Adipocyte (in vitro differentiated cells): ENCODE measurements around the gene AP2A1.
A peak's percentile ranks its signal among the peaks of the same experiment; 100 is the strongest.

Experiments used
- DNase-seq: peaks from one replicate; pipeline ENCODE4 v3.0.0-alpha.2; 2015; ENCODE audit warnings: low read depth
- H3K27me3 ChIP-seq: replicated peaks from 2 replicates; pipeline ENCODE4 v1.7.0; 2013; ENCODE audit warnings: mild to moderate bottlenecking, low read length, moderate library complexity; ENCODE audit not compliant: control insufficient read depth, insufficient read depth
- H3K36me3 ChIP-seq: 2 replicates; pipeline ENCODE4 v1.7.0; 2013; ENCODE audit warnings: low read length, mild to moderate bottlenecking, moderate library complexity; ENCODE audit not compliant: control insufficient read depth, insufficient read depth, severe bottlenecking
- H3K4me1 ChIP-seq: 2 replicates; pipeline ENCODE4 v1.7.0; 2013; ENCODE audit warnings: mild to moderate bottlenecking, low read length, moderate library complexity; ENCODE audit not compliant: control insufficient read depth, insufficient read depth
- H3K4me3 ChIP-seq: 2 replicates; pipeline ENCODE4 v1.7.0; 2013; ENCODE audit warnings: mild to moderate bottlenecking, low read length, moderate library complexity
- H3K9ac ChIP-seq: 2 replicates; pipeline ENCODE4 v1.7.0; 2013; ENCODE audit warnings: mild to moderate bottlenecking, low read length, moderate library complexity
- H3K9me3 ChIP-seq: 2 replicates; pipeline ENCODE4 v1.7.0; 2013; ENCODE audit warnings: mild to moderate bottlenecking, low read length, moderate library complexity; ENCODE audit not compliant: control insufficient read depth

AP2A1 gene

DNA sequence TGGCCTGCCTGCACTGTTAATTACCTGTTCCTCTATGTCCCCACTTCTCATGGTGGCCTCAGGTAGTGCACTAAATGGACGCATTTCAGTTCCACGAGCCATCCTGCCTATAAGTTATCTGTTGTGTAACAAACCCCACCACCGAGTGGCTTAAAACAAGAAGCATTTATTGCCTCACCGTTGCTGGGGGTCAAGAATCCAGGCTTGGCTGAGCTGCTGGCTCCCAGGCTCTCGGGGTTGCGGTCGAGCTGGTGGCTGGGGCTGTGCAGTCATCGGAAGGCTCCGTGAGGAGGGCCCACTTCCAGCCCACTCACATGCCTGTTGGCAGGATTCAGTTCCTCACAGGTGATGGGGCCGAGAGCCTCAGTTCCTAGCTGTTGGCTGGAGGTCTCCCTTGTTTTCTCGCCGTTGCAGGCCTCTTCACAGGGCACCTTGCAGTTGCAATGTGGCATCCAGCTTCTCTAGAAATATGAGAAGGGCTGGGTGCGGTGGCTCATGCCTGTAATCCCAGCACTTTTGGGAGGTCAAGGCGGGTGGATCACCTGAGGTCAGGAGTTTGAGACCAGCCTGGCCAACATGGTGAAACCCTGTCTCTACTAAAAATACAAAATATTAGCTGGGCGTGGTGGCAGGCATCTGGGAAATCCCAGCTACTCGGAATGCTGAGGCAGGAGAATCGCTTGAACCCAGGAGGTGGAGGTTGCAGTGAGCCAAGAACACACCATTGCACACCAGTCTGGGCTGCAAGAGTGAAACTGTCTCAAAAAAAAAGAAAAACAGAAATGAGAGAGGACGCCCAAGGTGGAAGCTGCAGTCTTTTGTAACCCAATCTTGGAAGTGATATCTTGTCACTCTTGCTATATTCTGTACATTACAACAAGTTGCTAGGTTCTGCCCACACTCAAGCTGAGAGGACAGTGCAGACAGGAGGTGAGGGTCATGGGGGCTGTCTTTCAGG is 77.6 kb downstream of the AP2A1 start:
- Histone ChIP-seq H3K36me3 (peaks cover 15% of the 10 kb centered on the region), H3K27me3 (no peaks in the 10 kb centered on the region), H3K4me1 (peaks cover 7% of the 10 kb centered on the region), H3K9ac (no peak overlapping the region), H3K9me3 (no peaks in the 10 kb centered on the region), H3K4me3 (no peak overlapping the region)
- DNase-seq, result no peak

DNA sequence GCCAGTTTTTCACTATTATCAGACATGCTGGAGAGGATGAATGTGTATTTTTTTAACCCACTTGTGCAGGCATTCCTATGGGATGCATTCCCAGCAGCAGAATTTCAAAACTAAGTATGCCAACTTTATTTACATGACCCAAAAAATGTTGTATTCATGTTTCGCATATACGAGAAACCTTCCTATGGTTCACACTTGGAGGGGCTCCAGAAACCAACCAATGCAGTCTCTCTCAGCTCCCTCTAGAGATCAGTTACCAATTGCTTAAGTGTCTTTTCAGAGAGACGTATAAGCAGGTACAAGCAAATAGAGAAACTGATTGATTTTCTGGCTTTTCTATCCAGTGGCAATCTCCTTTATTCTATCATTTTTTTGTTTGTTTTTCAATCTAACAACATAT is 78.6 kb downstream of the AP2A1 start:
- H3K9ac ChIP-seq, result no peak overlapping the region
- DNase-seq, result no peak
- no peaks in the 10 kb centered on the region for H3K9me3 ChIP-seq
- H3K27me3 ChIP-seq, result no peaks in the 10 kb centered on the region
- H3K36me3 ChIP-seq, result peaks cover 8% of the 10 kb centered on the region
- no peak overlapping the region for H3K4me3 ChIP-seq
- peaks cover 12% of the 10 kb centered on the region for H3K4me1 ChIP-seq

DNA sequence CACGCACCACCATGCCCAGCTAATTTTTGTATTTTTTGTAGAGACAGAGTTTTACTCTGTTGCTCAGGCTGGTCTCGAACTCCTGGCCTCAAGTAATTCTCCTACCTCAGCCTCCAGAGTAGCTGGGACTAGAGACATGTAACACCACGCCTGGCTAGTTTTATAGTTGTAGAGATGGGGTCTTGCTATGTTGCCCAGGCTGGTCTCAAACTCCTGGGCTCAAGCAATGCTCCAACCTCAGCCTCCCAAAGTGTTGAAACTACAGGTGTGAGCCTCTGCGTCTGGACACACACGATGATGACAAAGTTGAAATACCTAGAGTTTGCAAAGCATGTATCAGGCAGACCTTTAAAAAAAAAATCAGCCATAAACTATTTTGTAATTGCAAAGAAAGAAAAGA is 79.6 kb downstream of the AP2A1 start:
- H3K36me3 ChIP-seq, result no peaks in the 10 kb centered on the region

DNA sequence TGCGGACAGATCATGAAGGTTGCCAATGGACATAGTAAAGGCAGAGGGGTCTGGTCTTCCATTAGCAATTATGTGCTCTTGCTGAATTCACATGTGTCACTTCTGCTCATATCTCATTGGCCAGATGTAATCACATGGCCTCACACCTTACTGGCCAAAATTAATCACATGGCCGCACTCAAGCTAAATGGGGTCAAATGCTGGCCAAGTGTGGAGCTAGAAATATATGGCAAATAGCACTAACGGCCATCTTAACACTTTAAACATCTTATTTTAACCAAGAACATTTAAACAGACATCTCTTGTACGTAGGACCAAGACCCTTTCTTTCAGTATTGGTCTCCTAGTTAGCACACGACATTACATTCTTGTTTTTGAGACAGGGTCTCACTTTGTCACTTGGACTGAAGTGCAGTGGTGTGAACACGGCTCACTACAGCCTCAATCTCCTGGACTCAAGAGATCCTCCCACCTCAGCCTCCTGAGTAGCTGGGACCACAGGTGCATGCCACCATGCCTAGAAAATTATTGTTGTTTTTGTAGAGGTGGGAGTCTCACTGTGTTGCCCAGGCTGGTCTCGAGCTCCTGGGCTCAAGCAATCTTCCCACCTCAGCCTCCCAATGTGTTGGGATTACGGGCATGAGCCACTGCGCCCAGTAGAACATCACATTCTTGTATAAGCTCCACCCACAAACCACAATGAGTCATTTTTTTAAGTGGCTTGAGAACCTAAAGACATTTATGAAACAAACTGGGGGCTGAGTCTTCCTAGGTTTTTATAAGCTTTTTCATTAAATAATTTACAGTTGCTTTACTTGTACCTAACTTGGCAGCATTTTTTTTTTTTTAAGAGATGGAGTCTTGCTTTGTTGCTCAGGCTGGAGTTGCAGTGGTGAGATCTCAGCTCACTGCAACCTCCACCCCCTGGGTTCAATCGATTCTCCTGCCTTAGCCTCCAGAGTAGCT is 81.2 kb downstream of the AP2A1 start:
- H3K9ac ChIP-seq, result no peak overlapping the region
- DNase-seq, result peak; percentile 68
- no peak overlapping the region for H3K4me3 ChIP-seq
- H3K36me3 ChIP-seq, result no peaks in the 10 kb centered on the region
- H3K27me3 ChIP-seq, result no peaks in the 10 kb centered on the region
- H3K4me1 ChIP-seq, result peaks cover 23% of the 10 kb centered on the region
- no peaks in the 10 kb centered on the region for H3K9me3 ChIP-seq

More for the DNA sequence above, 79.6 kb downstream of the AP2A1 start:
- H3K9me3 ChIP-seq, result no peaks in the 10 kb centered on the region
- no peak overlapping the region for H3K9ac ChIP-seq
- no peak for DNase-seq
- H3K27me3 ChIP-seq, result no peaks in the 10 kb centered on the region
- H3K4me1 ChIP-seq, result peaks cover 12% of the 10 kb centered on the region
- no peak overlapping the region for H3K4me3 ChIP-seq

DNA sequence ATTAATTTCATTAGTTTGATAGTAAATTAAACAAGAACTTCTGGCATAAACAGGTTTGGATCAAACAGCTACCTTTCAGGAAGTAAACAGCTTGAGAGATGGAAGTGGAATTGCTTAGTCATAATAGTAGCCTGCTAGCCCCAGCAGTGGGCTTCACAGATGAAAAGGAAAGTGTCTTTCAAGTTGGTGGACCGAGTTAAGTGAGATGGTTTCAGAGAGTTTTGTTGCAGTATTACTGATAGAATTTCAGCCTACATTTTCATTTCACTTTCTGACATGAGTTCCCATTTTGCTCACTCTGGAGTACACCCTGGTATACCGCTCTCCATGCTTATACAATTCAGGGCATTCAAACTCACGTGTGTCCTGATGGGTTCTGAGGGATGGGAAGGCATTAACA is 82.1 kb downstream of the AP2A1 start:
- Histone ChIP-seq H3K36me3 (no peaks in the 10 kb centered on the region), H3K4me3 (no peak overlapping the region), H3K27me3 (no peaks in the 10 kb centered on the region), H3K4me1 (peaks cover 28% of the 10 kb centered on the region), H3K9me3 (no peaks in the 10 kb centered on the region), H3K9ac (no peak overlapping the region)
- DNase-seq, result no peak

DNA sequence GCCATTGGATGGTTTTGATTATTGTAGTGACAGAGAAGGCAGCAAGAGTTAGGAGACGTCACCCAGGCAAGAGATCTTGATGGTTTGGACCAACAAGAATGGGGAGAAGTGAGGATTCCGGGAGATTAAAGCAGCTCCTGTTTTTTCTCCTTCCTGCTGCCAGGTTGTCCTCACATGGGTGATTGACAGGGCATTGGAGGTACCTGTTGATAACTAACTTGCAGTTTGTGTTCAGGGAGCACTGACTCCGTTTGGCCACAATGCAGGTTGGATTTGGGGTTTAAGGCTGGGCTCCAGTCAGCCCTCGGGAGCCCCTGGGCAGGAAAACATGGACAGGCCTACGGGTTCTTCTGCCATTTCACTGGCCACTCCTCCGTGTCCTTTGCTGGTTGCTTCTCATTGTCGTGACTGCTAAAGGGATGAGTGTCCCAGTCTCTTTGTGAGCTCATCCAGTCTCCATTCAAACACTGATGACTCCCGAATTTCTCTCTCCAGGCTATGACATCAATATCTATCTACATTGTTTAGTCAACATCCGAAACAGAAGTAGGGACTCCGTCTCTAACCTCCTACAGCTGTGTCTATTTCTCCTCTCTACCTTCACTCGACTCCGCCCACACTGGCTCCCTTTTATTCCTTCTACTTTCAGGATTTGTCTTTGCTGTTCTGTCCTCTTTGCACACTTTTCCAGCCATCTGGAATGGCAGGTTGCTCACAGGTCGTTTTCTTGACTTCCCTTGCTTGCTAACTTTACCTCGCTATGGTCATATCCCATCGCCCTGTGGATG is 82.8 kb downstream of the AP2A1 start:
- no peak for DNase-seq
- no peaks in the 10 kb centered on the region for H3K27me3 ChIP-seq
- H3K9ac ChIP-seq, result peak overlapping the region; percentile 100
- peak overlapping the region; percentile 95 for H3K4me3 ChIP-seq
- H3K9me3 ChIP-seq, result no peaks in the 10 kb centered on the region
- H3K36me3 ChIP-seq, result peaks cover 5% of the 10 kb centered on the region
- H3K4me1 ChIP-seq, result peaks cover 28% of the 10 kb centered on the region

DNA sequence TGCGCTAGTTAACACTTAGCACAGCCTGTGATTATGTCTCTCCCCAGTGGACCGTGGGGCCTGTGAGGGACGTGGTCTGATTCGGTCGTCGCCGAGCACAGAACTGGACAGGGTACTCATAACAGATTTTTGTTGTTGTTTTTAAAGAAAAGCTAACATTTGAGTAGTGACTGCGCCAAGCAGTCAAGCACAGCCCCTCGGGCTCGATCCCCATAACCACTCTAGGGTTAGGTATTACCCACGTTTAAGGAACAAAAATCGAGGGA is 83.4 kb downstream of the AP2A1 start:
- Histone ChIP-seq H3K9me3 (no peaks in the 10 kb centered on the region), H3K36me3 (peaks cover 9% of the 10 kb centered on the region), H3K9ac (peak overlapping the region; percentile 100), H3K4me3 (peak overlapping the region; percentile 95), H3K4me1 (peaks cover 28% of the 10 kb centered on the region), H3K27me3 (no peaks in the 10 kb centered on the region)
- DNase-seq, result no peak

DNA sequence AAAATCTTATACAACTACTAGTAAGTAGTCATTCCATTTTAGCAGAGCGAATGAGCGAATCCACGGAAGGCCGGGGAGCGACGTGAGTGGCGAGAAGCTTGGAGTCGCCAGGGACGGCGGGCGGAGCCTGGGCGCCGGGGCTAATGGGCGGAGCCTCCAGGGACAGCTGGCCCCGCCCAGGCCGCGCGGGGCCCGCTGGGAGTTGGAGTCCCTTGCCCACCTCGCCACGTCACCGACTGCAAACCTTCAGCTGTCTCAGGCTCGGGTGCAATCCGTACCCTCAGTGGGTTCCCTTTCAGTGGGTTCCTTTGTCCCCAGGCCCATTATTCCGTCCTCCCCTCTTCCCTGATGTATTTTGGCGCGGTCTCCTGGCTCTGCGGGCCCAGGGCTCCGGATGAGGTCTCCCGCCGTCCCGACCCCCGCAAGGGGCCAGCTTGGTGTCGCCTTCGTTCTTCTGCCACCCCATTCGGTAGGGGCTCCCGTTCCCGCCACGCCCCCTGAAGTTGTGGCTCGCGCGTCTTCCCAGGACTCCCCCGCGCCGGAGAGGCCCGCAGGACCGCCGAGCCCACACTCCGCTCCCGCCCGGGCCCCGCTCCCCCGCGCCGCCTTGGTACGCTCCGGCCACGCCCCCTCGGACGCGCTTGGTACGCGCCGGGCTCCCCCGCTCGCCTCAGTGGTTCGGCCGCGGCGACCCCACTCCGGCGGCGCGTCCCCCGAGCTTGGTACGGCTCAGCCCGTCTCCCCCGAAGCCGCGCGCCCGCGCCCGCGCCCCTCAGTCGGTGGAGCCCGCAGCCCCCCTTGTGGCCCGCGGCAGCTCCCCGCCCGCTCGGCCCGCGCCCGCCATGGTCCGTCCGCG is 83.9 kb downstream of the AP2A1 start, which contains the start of gene PTOV1:
Gene PTOV1 (plus strand): TSS at position 673 of the 856 bp plus-strand sequence.
- H3K4me3 ChIP-seq, result peak within 1 kb of the TSS; percentile 95
- no peaks in the 10 kb centered on the region for H3K27me3 ChIP-seq
- H3K9ac ChIP-seq, result peak within 1 kb of the TSS; percentile 100
- DNase-seq, result peak; percentile 97
- no peaks in the 10 kb centered on the region for H3K9me3 ChIP-seq
- H3K36me3 ChIP-seq, result peaks cover 14% of the 10 kb centered on the region
- peaks cover 28% of the 10 kb centered on the region for H3K4me1 ChIP-seq

DNA sequence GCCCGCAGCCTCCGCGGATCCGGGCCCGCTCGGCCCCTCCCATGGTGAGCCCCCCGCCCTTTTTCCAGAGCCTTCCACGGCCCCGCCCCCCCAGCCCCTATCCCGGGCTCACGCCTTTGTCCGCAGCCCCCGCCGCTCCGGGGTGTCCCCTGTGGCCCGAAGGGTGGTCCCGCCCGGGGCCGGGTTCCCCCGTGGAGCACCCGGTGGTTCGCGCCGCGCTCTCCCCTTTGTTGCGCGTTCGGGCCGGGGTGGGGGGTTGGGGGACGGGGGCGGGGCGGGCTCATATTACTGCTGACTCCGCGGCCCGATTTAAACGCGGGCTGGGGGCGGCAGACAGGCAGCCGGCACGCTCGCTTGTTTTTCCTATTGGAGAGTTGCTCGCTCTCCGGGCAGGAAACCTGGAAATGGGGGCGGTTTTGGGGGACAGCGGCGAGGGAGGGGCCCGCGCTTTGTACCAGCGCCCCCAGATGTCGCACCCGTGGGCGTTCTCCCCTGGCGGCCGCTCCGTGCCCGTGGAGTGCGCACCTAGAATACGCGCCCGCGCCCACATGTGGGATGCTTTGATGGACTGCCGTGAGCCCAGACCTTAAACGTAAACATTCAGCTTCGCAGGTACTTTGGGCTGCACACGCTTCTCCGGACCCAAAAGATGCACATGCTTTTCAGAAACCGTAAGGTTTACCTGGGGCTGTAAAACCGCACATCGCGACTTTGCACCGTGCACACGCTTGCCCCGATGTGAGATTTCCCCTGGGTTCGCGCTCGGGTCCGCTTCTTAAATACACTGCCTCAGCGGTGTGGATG is 84.9 kb downstream of the AP2A1 start:
- Histone ChIP-seq H3K27me3 (no peaks in the 10 kb centered on the region), H3K9ac (peak overlapping the region; percentile 100), H3K9me3 (no peaks in the 10 kb centered on the region), H3K4me3 (peak overlapping the region; percentile 95), H3K4me1 (peaks cover 28% of the 10 kb centered on the region), H3K36me3 (peaks cover 22% of the 10 kb centered on the region)
- DNase-seq, result peak; percentile 57
